Omental fat pad (tissue), 4 donors: ENCODE data around the gene AIDA. TPM values are rescaled to one million over a fixed set of nuclear protein-coding genes. Genes with fewer than 3 reads are reported as not detected.

Experiments
- ATAC-seq: fragments of 150-250 bp; one replicate; pipeline ENCODE4 v1.9.1; 2016; ENCODE audit warnings: mild to moderate bottlenecking, moderate library complexity; ENCODE audit not compliant: low FRiP score
- DNase-seq: peaks from one replicate; pipeline ENCODE4 v3.0.0-alpha.2; 2019; ENCODE audit warnings: low spot score
- CTCF ChIP-seq, 3 donors: fragments of 450-650 bp; IDR thresholded peaks; one replicate each; pipeline ENCODE4 v1.5.1; 2016 to 2017; ENCODE audit warnings: antibody characterized with exemption in 3 of 3, mild to moderate bottlenecking in 3 of 3, moderate library complexity in 2 of 3
- total RNA-seq, 4 donors: library from RNA; depleted of rRNA; stranded (reverse); fragments of >200 nt; gene quantifications; one replicate each; pipeline ENCODE4 v1.1.0, GENCODE V29; 2016

The AIDA gene
- total RNA-seq, 4 donors from 2014 or later = 66.7 to 117 (median 88.4) TPM

GRCh38 chr1:222663431-222663934 is 48.8 kb downstream of the AIDA start:
- TF ChIP-seq CTCF (IDR thresholded peaks at IDR 0.05) = no peak
- DNase-seq = no peak
- ATAC-seq = no peak

- TF ChIP-seq CTCF (IDR thresholded peaks at IDR 0.05) = no peak
- ATAC-seq (no peak), DNase-seq (no peak)
These were observed 54.4 kb downstream of the AIDA start for GRCh38 chr1:222657899-222658298.

- ATAC-seq (no peak), DNase-seq (no peak)
- TF ChIP-seq CTCF (IDR thresholded peaks at IDR 0.05) = no peak
These were observed 55.7 kb downstream of the AIDA start for GRCh38 chr1:222656391-222657155.

GRCh38 chr1:222654849-222655248 is 57.4 kb downstream of the AIDA start:
- no peak for TF ChIP-seq CTCF (IDR thresholded peaks at IDR 0.05)
- peak; percentile 70 for ATAC-seq
- DNase-seq = no peak

GRCh38 chr1:222653178-222653827 is 59.0 kb downstream of the AIDA start:
- DNase-seq = no peak
- no peak for TF ChIP-seq CTCF (IDR thresholded peaks at IDR 0.05)
- ATAC-seq = no peak

- TF ChIP-seq CTCF (IDR thresholded peaks at IDR 0.05) = no peak
- DNase-seq (no peak), ATAC-seq (no peak)
These were observed 59.6 kb downstream of the AIDA start for GRCh38 chr1:222652676-222653075.

GRCh38 chr1:222644636-222644980 is 67.7 kb downstream of the AIDA start:
- no peak for TF ChIP-seq CTCF (IDR thresholded peaks at IDR 0.05)
- no peak for DNase-seq
- ATAC-seq = peak; percentile 7
